Endothelial cell (in vitro differentiated cells): ENCODE measurements around the gene OTC. TPM values are rescaled to one million over a fixed set of nuclear protein-coding genes. Genes with fewer than 3 reads are reported as not detected.

Experiments used
- DNase-seq: peaks from one replicate; pipeline ENCODE4 v3.0.0; 2021; ENCODE audit warnings: low spot score
- H3K27ac Mint-ChIP-seq: one replicate; pipeline ENCODE4 v1.8.0; 2021; ENCODE audit warnings: mixed read lengths, inconsistent platforms; ENCODE audit not compliant: unreplicated experiment
- H3K27me3 Mint-ChIP-seq: one replicate; pipeline ENCODE4 v1.8.0; 2021; ENCODE audit warnings: mild to moderate bottlenecking, moderate library complexity, mixed read lengths, inconsistent platforms; ENCODE audit not compliant: unreplicated experiment
- H3K36me3 Mint-ChIP-seq: one replicate; pipeline ENCODE4 v1.8.0; 2021; ENCODE audit warnings: mild to moderate bottlenecking, low read depth, mixed read lengths, inconsistent platforms; ENCODE audit not compliant: unreplicated experiment
- H3K4me1 Mint-ChIP-seq: one replicate; pipeline ENCODE4 v1.8.0; 2021; ENCODE audit warnings: mild to moderate bottlenecking, mixed read lengths, inconsistent platforms; ENCODE audit not compliant: unreplicated experiment
- H3K4me3 Mint-ChIP-seq: one replicate; pipeline ENCODE4 v1.8.0; 2021; ENCODE audit warnings: mild to moderate bottlenecking, mixed read lengths, inconsistent platforms; ENCODE audit not compliant: unreplicated experiment
- H3K9me3 Mint-ChIP-seq: one replicate; pipeline ENCODE4 v1.8.0; 2021; ENCODE audit warnings: mixed read lengths, inconsistent platforms; ENCODE audit not compliant: unreplicated experiment
- total RNA-seq: library from RNA; stranded (reverse); fragmentation: NEBNext Ultra II Directional; extraction: Animal tissue kit (Norgen Biotek cat#: 25700); gene quantifications from one replicate; pipeline ENCODE4 v1.2.1, GENCODE V29; 2021; ENCODE audit not compliant: unreplicated experiment
- TF ChIP-seq, protein P1 (sequence below): fragments of 200-600 bp; sonication (generic); IDR thresholded peaks from one replicate; pipeline ENCODE4 v1.5.0; 2021; ENCODE audit warnings: antibody characterized with exemption; ENCODE audit not compliant: unreplicated experiment

Gene OTC
- total RNA-seq, 1 donor from 2014 or later = not detected

DNA sequence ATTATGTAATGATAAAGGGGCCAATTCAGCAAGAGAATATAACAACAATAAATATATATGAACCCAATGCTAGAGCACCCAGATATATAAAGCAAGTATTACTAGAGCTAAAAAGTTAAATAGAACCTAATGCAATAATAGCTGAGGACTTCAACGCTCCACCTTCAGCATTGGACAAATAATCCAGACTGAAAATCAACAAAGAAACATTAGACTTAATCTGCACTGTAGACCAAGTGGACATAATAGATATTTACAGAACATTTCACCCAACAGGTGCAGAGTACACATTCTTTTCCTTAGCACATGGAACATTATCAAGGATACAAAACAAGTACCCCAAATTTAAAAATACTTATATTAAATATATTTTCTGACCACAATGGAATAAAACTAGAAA lies 24.3 kb downstream of the OTC start:
- TF ChIP-seq, protein P1, sequence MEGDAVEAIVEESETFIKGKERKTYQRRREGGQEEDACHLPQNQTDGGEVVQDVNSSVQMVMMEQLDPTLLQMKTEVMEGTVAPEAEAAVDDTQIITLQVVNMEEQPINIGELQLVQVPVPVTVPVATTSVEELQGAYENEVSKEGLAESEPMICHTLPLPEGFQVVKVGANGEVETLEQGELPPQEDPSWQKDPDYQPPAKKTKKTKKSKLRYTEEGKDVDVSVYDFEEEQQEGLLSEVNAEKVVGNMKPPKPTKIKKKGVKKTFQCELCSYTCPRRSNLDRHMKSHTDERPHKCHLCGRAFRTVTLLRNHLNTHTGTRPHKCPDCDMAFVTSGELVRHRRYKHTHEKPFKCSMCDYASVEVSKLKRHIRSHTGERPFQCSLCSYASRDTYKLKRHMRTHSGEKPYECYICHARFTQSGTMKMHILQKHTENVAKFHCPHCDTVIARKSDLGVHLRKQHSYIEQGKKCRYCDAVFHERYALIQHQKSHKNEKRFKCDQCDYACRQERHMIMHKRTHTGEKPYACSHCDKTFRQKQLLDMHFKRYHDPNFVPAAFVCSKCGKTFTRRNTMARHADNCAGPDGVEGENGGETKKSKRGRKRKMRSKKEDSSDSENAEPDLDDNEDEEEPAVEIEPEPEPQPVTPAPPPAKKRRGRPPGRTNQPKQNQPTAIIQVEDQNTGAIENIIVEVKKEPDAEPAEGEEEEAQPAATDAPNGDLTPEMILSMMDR = no peak
- no peaks in the 10 kb centered on the region for H3K4me1 Mint-ChIP-seq
- H3K27me3 Mint-ChIP-seq = no peaks in the 10 kb centered on the region
- no peak overlapping the region for H3K27ac Mint-ChIP-seq
- no peak for DNase-seq
- no peak overlapping the region for H3K4me3 Mint-ChIP-seq
- no peaks in the 10 kb centered on the region for H3K9me3 Mint-ChIP-seq
- H3K36me3 Mint-ChIP-seq = no peaks in the 10 kb centered on the region

DNA sequence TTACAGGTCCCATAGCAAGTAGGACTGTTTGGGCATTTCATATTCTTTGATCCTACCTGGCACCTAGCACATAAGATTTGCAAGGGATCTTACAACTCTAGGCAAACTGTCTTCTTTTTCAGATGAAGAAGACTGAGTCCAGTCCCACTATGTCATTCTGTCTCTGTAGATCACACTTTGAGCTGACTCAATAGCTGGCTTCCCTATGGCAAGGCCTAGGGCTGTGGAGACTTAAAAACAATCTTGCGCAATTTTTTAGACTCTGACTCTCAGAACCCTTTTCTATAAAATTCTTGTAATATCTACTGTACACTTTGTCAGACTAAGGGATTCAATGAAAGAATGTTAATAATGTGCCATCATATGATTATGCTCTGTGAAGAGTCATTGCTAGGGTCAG lies 26.7 kb downstream of the OTC start:
- no peaks in the 10 kb centered on the region for H3K9me3 Mint-ChIP-seq
- no peak overlapping the region for H3K27ac Mint-ChIP-seq
- no peaks in the 10 kb centered on the region for H3K4me1 Mint-ChIP-seq
- no peaks in the 10 kb centered on the region for H3K36me3 Mint-ChIP-seq
- no peak overlapping the region for H3K4me3 Mint-ChIP-seq
- peaks cover 1% of the 10 kb centered on the region for H3K27me3 Mint-ChIP-seq
- DNase-seq = no peak
- TF ChIP-seq, protein P1 = no peak

DNA sequence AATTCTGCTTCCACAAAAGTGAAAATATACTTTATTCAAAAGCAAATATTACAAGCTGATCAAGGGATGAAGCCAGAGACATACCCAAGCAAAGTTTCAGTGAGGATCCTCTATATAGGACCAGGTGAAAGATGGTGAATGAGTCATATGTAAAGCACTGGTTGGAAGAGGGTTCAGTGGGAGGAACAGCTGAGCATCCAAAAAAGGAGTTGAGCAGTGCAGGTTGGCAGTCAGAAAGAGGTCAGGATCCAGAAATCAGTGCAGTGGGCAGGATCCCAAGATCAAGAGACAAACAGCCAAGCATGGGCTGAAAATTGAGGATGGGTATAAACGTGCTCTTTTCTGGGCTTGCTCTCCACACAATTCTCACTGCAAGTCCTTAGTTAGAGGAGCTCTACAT lies 30.3 kb downstream of the OTC start:
- DNase-seq = no peak
- Mint-ChIP-seq H3K4me1 (no peaks in the 10 kb centered on the region), H3K4me3 (no peak overlapping the region), H3K9me3 (no peaks in the 10 kb centered on the region), H3K36me3 (no peaks in the 10 kb centered on the region), H3K27ac (no peak overlapping the region), H3K27me3 (peaks cover 2% of the 10 kb centered on the region)
- TF ChIP-seq, protein P1 = no peak

DNA sequence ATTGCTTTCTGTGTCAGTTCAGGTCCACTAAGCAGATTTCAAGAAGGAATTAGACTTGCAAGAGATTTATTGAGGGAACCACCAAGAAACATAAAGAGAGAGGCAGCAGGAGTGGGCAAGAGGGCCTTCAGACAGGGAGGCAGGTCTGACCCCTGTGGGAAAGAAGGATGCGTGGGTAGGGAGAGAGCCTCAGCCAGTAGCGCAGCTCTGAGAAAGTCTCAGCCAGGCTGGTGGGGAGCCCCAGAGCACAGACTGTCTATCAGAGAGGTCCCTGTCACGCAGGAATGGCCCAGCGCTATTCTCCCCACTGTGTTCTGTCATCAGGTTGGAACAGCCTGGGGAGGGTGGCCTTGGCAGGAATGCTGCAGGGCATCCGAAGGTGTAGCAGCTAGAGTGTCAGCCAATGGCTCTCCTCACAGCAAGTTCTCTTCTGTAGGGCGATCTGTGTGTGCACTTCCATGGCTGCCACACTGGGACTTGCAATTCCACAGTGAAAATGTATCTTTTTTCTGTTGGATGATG lies 48.0 kb downstream of the OTC start:
- no peaks in the 10 kb centered on the region for H3K27me3 Mint-ChIP-seq
- TF ChIP-seq, protein P1 = no peak
- no peaks in the 10 kb centered on the region for H3K9me3 Mint-ChIP-seq
- no peak overlapping the region for H3K4me3 Mint-ChIP-seq
- H3K4me1 Mint-ChIP-seq = no peaks in the 10 kb centered on the region
- no peaks in the 10 kb centered on the region for H3K36me3 Mint-ChIP-seq
- no peak overlapping the region for H3K27ac Mint-ChIP-seq
- DNase-seq = no peak

DNA sequence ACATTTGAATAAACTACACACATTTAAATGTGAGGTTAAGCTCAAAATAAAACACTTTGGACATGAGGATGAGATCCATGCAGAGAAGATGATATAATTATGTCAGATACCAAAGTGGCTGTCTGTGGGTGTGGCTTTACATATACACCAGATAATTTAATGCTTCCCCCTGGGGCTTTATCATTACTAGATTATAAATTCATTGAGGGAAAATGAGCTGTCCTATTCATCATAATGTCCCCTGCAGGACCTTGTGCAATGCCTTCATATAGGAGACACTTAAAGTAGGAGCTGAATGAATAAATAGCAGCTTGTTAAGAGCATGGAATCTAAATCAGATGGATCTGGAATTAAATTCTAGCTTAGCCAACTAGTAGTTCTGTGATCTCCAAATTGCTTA lies 49.7 kb downstream of the OTC start:
- H3K36me3 Mint-ChIP-seq = no peaks in the 10 kb centered on the region
- no peaks in the 10 kb centered on the region for H3K4me1 Mint-ChIP-seq
- H3K9me3 Mint-ChIP-seq = no peaks in the 10 kb centered on the region
- H3K27me3 Mint-ChIP-seq = no peaks in the 10 kb centered on the region
- TF ChIP-seq, protein P1 = no peak
- H3K27ac Mint-ChIP-seq = no peak overlapping the region
- H3K4me3 Mint-ChIP-seq = no peak overlapping the region
- no peak for DNase-seq
